Left lung (tissue), 10 donors: Measurements from ENCODE around the gene RASGRP2. TPM values are rescaled to one million over a fixed set of nuclear protein-coding genes. Genes with fewer than 3 reads are reported as not detected.

Source experiments
- ATAC-seq: fragments of 200-7000 bp; cut with Tn5 transposase; one replicate; pipeline ENCODE4 v1.9.1; 2020; ENCODE audit warnings: moderate library complexity
- DNase-seq, 4 donors: peaks; one replicate each; pipeline ENCODE4 v3.0.0-alpha.2; 2013 to 2020
- H3K27ac ChIP-seq, 2 donors: fragments of 200-600 bp; sonication (generic) in 1 of 2; one replicate each; pipeline versions ENCODE4 v1.5.0 to v1.8.0; 2020 to 2021
- H3K27me3 ChIP-seq, 2 donors: fragments of 200-600 bp; sonication (generic) in 1 of 2; one replicate each; pipeline versions ENCODE4 v1.5.0 to v1.8.0; 2020 to 2021
- H3K36me3 ChIP-seq, 2 donors: fragments of 200-600 bp; sonication (generic) in 1 of 2; one replicate each; pipeline versions ENCODE4 v1.5.0 to v1.8.0; 2020 to 2021
- H3K4me1 ChIP-seq, 2 donors: fragments of 200-600 bp; one replicate each; pipeline ENCODE4 v1.8.0; 2021
- H3K4me3 ChIP-seq, 2 donors: fragments of 200-600 bp; sonication (generic) in 1 of 2; one replicate each; pipeline versions ENCODE4 v1.5.0 to v1.8.0; 2020 to 2021; ENCODE audit warnings: mild to moderate bottlenecking in 1 of 2
- H3K9me3 ChIP-seq, 2 donors: fragments of 200-600 bp; sonication (generic) in 1 of 2; one replicate each; pipeline versions ENCODE4 v1.5.0 to v1.8.0; 2020 to 2021
- intact Hi-C, 2 donors: fragments of 100-400 bp; cut with DNase I; formaldehyde crosslinking; loops; one replicate each; pipeline versions ENCODE4 v1.11.2 to v1.14.2; 2022
- polyA plus RNA-seq, 6 donors: library from polyadenylated mRNA; unstranded; fragments of 120-200 nt; gene quantifications; one replicate each; pipeline ENCODE4 v1.2.1, GENCODE V29; 2013; ENCODE audit not compliant: insufficient read length in 6 of 6
- total RNA-seq, 2 donors: library from RNA; stranded (reverse); fragmentation: NEBNext Ultra II Directional; extraction: Animal tissue kit (Norgen Biotek cat#: 25700); gene quantifications; one replicate each; pipeline ENCODE4 v1.2.1, GENCODE V29; 2021
- TF ChIP-seq, protein P1 (sequence below), 2 donors: fragments of 200-600 bp; sonication (generic) in 1 of 2; IDR thresholded peaks; one replicate each; pipeline versions ENCODE4 v1.5.0 to v1.8.0; 2021; ENCODE audit warnings: antibody characterized with exemption in 2 of 2
- donor health status: DM: no; HTN: yes; CAD: no.
- donor health status: DM: no; HTN: no; CAD: no.

RASGRP2 gene
- total and polyA plus RNA-seq, 8 donors, result 9.0 to 35.3 (median 9.9) TPM

DNA sequence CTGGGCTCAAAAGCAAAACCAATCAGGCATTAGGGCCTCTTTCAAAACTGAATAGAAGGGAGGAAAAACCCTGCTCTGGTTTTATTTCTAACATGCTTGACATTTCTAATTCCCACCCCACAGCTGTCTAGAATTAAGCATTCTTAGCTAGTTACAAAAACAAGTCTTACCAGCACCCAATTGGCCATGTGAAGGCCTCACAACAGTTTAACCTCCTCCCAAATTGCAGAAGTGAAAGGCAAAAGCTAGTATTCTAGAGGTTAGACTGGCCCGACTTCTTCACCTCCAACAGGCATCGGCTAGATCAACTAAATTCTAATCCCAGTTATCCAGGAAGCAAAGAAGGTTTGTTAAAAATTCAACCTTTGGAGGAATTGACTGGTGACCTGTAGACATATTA is 27.9 kb upstream of the RASGRP2 start:
- no peak for ATAC-seq

DNA sequence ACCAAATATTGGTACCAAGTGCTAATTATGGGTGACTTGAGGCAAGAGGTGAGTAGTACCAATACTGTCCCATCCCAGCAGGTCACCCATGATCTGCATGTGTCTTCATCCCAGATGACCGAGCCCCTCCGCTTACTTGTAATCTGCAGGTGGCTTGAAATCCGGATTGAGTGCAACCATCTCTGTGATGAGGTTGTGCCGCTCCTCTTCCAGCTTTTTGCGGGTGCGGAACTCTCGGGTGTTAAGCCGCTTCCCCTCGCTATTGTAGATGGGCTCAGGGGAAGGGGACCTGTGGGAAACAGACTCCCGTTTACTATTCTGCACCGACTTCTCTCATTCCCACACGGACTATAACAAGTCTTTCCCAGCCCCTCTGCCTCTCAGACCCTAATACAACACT is 26.2 kb upstream of the RASGRP2 start:
- DNase-seq (no peak), ATAC-seq (no peak)
- no peak overlapping the region for H3K27ac ChIP-seq
- intact Hi-C loops, result no loop called here
- H3K36me3 ChIP-seq, result peaks cover 15 to 100% of the 10 kb centered on the region in 2 donors
- no peaks in the 10 kb centered on the region for H3K27me3 ChIP-seq
- no peaks in the 10 kb centered on the region for H3K9me3 ChIP-seq
- TF ChIP-seq, protein P1, sequence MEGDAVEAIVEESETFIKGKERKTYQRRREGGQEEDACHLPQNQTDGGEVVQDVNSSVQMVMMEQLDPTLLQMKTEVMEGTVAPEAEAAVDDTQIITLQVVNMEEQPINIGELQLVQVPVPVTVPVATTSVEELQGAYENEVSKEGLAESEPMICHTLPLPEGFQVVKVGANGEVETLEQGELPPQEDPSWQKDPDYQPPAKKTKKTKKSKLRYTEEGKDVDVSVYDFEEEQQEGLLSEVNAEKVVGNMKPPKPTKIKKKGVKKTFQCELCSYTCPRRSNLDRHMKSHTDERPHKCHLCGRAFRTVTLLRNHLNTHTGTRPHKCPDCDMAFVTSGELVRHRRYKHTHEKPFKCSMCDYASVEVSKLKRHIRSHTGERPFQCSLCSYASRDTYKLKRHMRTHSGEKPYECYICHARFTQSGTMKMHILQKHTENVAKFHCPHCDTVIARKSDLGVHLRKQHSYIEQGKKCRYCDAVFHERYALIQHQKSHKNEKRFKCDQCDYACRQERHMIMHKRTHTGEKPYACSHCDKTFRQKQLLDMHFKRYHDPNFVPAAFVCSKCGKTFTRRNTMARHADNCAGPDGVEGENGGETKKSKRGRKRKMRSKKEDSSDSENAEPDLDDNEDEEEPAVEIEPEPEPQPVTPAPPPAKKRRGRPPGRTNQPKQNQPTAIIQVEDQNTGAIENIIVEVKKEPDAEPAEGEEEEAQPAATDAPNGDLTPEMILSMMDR (IDR thresholded peaks at IDR 0.05), result no peak
- peaks cover 0 to 67% of the 10 kb centered on the region in 2 donors for H3K4me1 ChIP-seq
- no peak overlapping the region for H3K4me3 ChIP-seq

More for the DNA sequence above, 27.9 kb upstream of the RASGRP2 start:
- DNase-seq, result no peak
- H3K4me3 ChIP-seq, result no peak overlapping the region
- peaks cover 6 to 100% of the 10 kb centered on the region in 2 donors for H3K36me3 ChIP-seq
- intact Hi-C loops, result no loop called here
- H3K27ac ChIP-seq, result peak overlapping the region in 1 of 2 donors; percentile 82
- H3K27me3 ChIP-seq, result no peaks in the 10 kb centered on the region
- H3K4me1 ChIP-seq, result peaks cover 4 to 78% of the 10 kb centered on the region in 2 donors
- TF ChIP-seq, protein P1 (IDR thresholded peaks at IDR 0.05), result no peak
- H3K9me3 ChIP-seq, result no peaks in the 10 kb centered on the region

DNA sequence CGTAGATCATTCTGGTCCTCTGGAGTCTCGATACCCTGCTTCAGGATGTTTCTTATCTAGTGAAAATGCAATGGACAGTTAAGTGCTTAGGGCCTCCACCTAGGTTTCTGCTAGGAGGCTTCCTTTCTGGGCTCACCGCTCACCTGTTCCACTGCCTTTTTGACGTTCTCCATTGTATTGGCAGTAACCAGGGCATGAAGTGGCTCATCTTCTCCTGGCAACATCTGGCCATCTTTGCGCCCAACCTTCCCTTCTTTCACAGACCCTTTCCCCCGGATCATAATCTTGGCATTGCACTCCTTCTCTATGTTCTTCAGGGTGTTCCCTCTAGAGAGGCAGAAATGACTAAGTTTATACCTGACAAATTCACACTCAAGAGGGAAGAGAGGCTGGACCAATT is 25.3 kb upstream of the RASGRP2 start:
- no peaks in the 10 kb centered on the region for H3K9me3 ChIP-seq
- no peak overlapping the region for H3K4me3 ChIP-seq
- TF ChIP-seq, protein P1 (IDR thresholded peaks at IDR 0.05), result no peak
- H3K36me3 ChIP-seq, result peaks cover 20 to 100% of the 10 kb centered on the region in 2 donors
- no peaks in the 10 kb centered on the region for H3K27me3 ChIP-seq
- intact Hi-C loops, result no loop called here
- ATAC-seq (no peak), DNase-seq (peak in 1 of 4 donors; percentile 10)
- peaks cover 0 to 67% of the 10 kb centered on the region in 2 donors for H3K4me1 ChIP-seq
- H3K27ac ChIP-seq, result no peak overlapping the region

DNA sequence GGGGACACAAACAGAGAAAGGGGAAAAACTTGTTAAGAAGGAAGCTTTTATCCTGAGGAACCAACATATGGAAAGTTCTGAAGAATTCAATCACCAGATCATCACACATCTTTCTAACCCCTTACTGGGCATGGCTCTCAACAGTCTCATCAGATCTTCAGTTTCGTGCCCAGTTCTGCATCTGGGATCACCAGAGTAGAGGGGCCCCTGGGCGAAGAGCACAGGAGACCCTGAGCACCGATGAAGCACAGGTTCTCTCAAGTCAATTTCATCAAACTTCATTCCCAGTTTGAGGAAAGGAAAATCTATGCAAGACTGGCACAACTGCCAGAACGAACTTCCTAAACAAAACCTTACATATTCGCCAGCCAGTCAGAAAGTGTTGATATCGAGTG is 24.4 kb upstream of the RASGRP2 start:
- TF ChIP-seq, protein P1 (IDR thresholded peaks at IDR 0.05), result no peak
- DNase-seq, result peak in 1 of 4 donors; percentile 11
- intact Hi-C loops, result no loop called here
- Histone ChIP-seq H3K36me3 (peaks cover 20 to 100% of the 10 kb centered on the region in 2 donors), H3K27me3 (no peaks in the 10 kb centered on the region), H3K4me1 (peaks cover 0 to 67% of the 10 kb centered on the region in 2 donors), H3K9me3 (no peaks in the 10 kb centered on the region), H3K4me3 (no peak overlapping the region), H3K27ac (no peak overlapping the region)
- ATAC-seq, result no peak

DNA sequence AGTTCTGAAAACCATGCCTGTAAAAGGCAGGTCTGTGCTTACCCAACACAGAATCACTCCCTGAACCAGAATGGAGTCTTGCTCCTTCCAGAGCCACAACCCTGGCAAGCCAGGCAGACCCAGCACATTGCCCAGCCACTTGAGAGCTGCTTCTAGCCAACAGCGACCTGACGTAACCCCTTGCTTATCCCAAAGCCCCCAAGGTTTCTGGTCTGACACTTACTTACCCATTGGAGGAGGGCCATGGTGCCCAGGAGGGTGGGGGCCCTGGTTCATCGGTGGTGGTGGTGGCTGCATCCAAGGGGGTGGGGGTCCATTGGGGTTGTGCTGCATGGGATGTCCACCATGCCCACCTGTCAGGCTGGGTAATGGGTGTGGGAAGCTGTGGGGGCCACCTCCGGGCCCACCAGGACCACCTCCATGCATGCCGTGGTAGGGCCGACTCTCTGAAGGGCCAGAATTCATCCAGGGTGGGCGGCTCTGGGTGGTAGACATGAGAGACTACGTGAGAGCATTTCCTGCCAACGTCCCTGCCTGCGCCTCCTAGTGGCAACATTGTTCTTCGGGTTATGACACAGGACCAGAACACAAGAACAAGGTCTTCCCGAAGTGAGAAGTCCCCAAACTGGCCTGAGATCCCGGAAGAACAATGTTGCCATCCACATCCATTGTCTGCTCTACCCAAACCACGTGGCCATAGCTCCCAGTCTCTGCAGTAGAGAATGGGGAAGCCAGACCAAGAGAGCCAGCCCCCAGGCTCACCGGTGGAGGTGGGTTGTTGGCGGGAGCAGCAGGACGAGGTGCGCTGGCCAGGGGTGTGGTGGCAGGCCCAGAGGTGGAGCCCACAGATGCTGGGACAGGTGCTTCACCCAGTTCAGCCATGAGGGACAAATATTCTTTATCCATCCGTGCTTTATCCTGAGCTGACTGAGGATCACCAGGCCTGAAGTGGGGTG is 23.7 kb upstream of the RASGRP2 start:
- DNase-seq (peak; percentile 14 to 84 (median 54)), ATAC-seq (peak; percentile 43)
- Histone ChIP-seq H3K36me3 (peaks cover 20 to 100% of the 10 kb centered on the region in 2 donors), H3K9me3 (no peaks in the 10 kb centered on the region), H3K27me3 (no peaks in the 10 kb centered on the region), H3K4me1 (peaks cover 0 to 67% of the 10 kb centered on the region in 2 donors), H3K4me3 (no peak overlapping the region), H3K27ac (peak overlapping the region in 1 of 2 donors; percentile 41)
- TF ChIP-seq, protein P1 (IDR thresholded peaks at IDR 0.05), result peak; percentile 68 to 77
- intact Hi-C loops, result no loop called here
